ENCODE results near the gene ARID5A.

The ARID5A gene, protein sequence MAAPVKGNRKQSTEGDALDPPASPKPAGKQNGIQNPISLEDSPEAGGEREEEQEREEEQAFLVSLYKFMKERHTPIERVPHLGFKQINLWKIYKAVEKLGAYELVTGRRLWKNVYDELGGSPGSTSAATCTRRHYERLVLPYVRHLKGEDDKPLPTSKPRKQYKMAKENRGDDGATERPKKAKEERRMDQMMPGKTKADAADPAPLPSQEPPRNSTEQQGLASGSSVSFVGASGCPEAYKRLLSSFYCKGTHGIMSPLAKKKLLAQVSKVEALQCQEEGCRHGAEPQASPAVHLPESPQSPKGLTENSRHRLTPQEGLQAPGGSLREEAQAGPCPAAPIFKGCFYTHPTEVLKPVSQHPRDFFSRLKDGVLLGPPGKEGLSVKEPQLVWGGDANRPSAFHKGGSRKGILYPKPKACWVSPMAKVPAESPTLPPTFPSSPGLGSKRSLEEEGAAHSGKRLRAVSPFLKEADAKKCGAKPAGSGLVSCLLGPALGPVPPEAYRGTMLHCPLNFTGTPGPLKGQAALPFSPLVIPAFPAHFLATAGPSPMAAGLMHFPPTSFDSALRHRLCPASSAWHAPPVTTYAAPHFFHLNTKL

DNA sequence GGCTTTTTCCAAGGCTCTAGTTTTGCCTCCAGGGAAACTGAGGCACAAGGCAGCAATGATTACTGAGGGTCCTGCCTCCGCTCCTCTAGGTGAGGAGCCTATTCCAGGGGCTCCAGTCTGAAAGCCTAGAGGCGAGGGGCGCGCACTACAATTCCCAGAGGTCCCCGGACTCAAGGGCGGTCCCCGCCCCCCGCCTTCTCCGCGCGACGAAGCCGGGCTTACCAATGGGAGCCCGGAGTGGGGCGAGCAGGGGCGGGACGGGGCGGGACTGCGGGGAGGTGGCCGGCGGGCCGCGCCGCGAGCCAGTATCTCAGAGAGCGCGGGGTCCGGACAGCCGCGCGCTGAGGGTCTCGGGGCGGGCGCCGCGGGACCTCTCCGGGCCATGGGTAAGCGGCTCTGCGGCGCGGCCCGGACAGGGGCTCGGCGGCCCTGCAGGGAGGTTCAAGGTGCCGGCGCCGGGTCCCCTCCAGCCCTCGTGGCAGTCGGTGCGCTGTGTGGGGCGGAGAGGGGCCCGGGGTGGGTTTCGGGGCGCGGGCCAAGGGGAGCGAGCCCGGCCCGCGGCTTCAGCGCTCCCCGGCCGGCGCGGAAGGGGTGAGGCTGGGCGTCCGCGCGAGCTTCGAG is at the start of gene ARID5A:
ARID5A (plus strand) TSS at position 308 of the 621 bp plus-strand sequence; CDS start at position 383, 75 bp downstream.
- H3K4me3 ChIP-seq (ENCODE audit: low read length): peak within 1 kb of the TSS; percentile 69
- DNase-seq (ENCODE audit: low read depth): peak; percentile 58
- TF ChIP-seq, protein P1, sequence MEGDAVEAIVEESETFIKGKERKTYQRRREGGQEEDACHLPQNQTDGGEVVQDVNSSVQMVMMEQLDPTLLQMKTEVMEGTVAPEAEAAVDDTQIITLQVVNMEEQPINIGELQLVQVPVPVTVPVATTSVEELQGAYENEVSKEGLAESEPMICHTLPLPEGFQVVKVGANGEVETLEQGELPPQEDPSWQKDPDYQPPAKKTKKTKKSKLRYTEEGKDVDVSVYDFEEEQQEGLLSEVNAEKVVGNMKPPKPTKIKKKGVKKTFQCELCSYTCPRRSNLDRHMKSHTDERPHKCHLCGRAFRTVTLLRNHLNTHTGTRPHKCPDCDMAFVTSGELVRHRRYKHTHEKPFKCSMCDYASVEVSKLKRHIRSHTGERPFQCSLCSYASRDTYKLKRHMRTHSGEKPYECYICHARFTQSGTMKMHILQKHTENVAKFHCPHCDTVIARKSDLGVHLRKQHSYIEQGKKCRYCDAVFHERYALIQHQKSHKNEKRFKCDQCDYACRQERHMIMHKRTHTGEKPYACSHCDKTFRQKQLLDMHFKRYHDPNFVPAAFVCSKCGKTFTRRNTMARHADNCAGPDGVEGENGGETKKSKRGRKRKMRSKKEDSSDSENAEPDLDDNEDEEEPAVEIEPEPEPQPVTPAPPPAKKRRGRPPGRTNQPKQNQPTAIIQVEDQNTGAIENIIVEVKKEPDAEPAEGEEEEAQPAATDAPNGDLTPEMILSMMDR (conservative IDR thresholded peaks at IDR 0.05; ENCODE audit: low read depth, low read length): peak; percentile 33

DNA sequence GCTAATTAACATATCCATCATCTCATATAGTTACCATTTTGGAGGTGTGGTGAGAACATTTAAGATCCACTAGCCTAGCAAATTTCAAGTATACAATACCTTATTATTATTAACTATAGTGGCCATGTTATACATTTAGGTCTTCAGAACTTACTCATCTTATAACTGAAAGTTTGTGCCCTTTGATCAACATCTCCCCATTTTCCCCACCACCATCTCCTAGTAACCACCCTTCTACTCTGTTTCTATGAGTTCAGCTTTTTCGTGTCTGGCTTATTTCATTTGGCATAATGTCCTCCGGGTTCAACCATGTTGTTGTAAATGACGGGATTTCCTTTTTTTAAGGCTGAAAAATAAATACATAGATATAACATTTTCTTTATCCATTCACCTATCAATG is 47.3 kb upstream of the ARID5A start:
- TF ChIP-seq, protein P1 (conservative IDR thresholded peaks at IDR 0.05; ENCODE audit: low read depth, low read length): no peak

DNA sequence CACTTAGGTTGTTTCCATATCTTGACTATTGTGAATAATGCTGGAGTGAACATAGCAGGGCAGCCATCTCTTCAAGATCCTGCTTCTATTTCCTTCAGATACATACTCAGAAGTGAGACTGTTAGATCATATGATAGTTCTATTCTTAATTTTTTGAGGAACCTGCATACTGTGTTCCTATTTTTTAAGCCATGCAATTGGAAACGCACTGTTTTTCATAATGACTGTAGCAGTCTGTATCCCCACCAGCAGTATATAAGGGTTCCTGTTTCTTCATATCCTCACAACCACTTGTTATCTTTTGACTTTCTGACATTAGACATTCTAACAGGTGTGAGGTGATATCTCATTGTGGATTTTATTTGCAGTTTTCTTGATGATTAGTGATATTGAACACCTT is 46.9 kb upstream of the ARID5A start:
- TF ChIP-seq, protein P1 (conservative IDR thresholded peaks at IDR 0.05; ENCODE audit: low read depth, low read length): no peak
- no peak for DNase-seq (ENCODE audit: low read depth)
- no peak overlapping the region for H3K4me3 ChIP-seq (ENCODE audit: low read length)

More for the DNA sequence above, 47.3 kb upstream of the ARID5A start:
- no peak overlapping the region for H3K4me3 ChIP-seq (ENCODE audit: low read length)
- DNase-seq (ENCODE audit: low read depth): no peak

DNA sequence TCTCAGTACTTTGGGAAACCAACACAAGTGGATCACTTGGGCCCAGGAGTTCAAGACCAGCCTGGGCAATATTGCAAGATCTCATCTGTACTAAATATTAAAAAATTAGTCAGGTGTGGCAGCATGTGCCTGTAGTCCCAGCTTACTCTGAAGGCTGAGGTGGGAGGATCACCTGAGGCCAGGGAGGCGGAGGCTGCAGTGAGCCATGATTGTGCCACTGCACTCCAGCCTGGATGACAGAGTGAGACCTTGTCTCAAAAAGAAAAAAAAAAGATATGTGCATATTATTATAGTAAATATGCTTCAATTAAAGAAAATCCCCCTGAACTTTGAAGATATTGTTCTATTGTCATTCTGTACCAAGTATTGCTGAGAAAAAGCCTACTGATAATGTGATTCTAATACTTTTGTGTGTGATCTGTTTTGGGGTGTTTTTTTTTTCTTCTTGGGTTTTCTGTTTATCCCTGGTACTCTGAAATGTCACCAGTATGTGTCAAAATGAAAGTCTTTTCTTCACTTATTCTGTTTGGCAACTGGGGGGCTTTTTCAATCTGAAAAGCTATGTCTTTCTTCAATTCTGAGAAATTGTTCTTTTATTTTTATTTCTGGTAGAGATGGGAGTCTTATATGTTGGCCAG is 44.6 kb upstream of the ARID5A start:
- DNase-seq (ENCODE audit: low read depth): no peak
- no peak overlapping the region for H3K4me3 ChIP-seq (ENCODE audit: low read length)
- TF ChIP-seq, protein P1 (conservative IDR thresholded peaks at IDR 0.05; ENCODE audit: low read depth, low read length): no peak

DNA sequence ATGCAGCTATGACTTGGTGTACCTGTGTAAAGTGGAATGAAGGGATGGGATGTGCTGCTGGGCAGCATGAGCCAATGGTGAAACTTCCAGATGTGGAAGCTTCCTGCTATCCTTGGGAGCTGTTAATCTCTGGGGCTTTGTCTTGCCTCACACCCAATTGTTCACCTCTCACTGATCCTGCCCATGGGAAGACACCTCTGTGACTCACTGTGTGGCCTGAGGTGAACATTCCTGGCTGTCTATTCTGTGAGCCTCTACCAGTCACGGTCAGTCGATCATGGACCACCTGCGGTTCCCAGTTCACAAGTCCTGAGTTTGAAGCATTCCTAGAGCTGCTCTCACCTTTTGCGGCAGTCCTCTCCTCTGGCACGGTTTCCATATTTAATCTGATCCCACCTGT is 43.5 kb upstream of the ARID5A start:
- no peak overlapping the region for H3K4me3 ChIP-seq (ENCODE audit: low read length)
- TF ChIP-seq, protein P1 (conservative IDR thresholded peaks at IDR 0.05; ENCODE audit: low read depth, low read length): no peak
- DNase-seq (ENCODE audit: low read depth): no peak

DNA sequence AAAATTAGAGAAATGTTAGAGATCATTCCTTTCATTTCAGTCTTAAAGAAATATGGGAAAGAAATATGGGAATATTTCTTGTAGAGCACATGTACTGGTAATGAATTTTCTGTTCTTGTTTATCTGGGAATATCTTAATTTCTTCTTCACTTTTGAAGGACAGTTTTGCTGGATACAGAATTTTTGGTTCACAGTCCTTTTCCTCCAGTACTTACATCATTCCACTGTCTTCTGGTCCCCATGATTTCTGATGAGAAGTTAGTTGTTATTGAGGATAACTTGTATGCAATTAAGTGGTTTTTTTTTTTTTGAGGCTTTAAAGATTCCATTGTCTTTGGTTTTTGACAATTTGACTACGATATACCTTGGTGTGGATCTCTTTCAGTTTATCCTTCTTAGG is 42.4 kb upstream of the ARID5A start:
- DNase-seq (ENCODE audit: low read depth): no peak
- H3K4me3 ChIP-seq (ENCODE audit: low read length): no peak overlapping the region
- TF ChIP-seq, protein P1 (conservative IDR thresholded peaks at IDR 0.05; ENCODE audit: low read depth, low read length): no peak
